PC-3 (cell line): ENCODE data around the gene PCDHA5.

Experiments used
- EZH2 ChIP-seq: fragments of 300-600 bp; sonication (generic); IDR thresholded peaks from one replicate; pipeline ENCODE4 v1.6.1; 2017; ENCODE audit warnings: antibody characterized with exemption, mild to moderate bottlenecking, low read length; ENCODE audit not compliant: unreplicated experiment
- TF ChIP-seq, protein P1 (sequence below): fragments of 300-600 bp; sonication (generic); conservative IDR thresholded peaks from 2 replicates; pipeline ENCODE4 v1.5.1; 2017; ENCODE audit warnings: antibody characterized with exemption, low read depth, mild to moderate bottlenecking, low read length

DNA sequence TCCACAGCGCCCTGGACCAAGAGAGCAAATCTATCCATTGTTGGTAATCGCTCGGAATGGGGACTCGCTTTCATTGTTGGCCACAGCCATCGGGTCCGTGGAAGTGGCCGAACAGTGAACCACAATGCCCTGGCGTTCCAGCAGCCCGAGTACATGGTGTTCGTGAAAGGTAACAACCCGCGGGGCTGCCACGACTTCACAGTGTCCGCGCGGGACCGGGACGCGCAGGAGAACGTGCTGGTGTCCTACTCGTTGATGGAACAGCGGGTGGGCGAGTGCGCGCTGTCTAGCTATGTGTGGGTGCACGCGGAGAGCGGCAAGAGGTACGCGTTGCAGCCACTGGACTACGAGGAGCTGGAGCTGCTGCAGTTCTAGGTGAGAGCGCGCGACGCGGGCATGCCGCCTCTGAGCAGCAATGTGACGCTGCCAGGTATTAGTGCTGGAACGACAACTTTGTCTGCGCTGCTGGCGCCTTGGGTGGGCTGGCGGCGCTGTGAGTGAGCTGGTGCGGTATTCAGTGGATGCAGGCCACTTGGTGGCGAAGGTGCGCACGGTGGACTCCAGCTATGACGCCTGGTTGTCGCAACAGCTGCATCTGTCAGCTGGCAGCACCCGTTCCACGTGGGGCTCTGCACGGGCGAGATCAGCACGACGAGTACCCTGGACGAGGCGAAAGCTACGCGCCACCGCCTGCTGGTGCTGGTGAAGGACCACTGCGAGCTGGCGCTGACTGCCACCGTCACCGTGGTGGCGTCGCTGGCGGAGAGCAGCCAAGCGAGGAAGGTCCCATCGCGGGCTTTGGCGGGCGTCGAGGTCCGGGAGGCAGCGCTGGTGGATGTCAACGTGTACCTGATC lies 41.3 kb downstream of the PCDHA5 start:
- TF ChIP-seq, protein P1, sequence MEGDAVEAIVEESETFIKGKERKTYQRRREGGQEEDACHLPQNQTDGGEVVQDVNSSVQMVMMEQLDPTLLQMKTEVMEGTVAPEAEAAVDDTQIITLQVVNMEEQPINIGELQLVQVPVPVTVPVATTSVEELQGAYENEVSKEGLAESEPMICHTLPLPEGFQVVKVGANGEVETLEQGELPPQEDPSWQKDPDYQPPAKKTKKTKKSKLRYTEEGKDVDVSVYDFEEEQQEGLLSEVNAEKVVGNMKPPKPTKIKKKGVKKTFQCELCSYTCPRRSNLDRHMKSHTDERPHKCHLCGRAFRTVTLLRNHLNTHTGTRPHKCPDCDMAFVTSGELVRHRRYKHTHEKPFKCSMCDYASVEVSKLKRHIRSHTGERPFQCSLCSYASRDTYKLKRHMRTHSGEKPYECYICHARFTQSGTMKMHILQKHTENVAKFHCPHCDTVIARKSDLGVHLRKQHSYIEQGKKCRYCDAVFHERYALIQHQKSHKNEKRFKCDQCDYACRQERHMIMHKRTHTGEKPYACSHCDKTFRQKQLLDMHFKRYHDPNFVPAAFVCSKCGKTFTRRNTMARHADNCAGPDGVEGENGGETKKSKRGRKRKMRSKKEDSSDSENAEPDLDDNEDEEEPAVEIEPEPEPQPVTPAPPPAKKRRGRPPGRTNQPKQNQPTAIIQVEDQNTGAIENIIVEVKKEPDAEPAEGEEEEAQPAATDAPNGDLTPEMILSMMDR, result no peak
- no peak for TF ChIP-seq EZH2
